Left kidney (tissue), 2 donors: ENCODE measurements around the gene RGS1. TPM values are rescaled to one million over a fixed set of nuclear protein-coding genes. Genes with fewer than 3 reads are reported as not detected.

ENCODE experiments used
- DNase-seq: peaks from one replicate; pipeline ENCODE4 v3.0.0-alpha.2; 2013
- polyA plus RNA-seq: library from polyadenylated mRNA; unstranded; fragments of 120-200 nt; gene quantifications from one replicate; pipeline ENCODE4 v1.2.1, GENCODE V29; 2013; ENCODE audit not compliant: insufficient read length

The RGS1 gene
- polyA plus RNA-seq, 1 donor, result 1.4 TPM

DNA sequence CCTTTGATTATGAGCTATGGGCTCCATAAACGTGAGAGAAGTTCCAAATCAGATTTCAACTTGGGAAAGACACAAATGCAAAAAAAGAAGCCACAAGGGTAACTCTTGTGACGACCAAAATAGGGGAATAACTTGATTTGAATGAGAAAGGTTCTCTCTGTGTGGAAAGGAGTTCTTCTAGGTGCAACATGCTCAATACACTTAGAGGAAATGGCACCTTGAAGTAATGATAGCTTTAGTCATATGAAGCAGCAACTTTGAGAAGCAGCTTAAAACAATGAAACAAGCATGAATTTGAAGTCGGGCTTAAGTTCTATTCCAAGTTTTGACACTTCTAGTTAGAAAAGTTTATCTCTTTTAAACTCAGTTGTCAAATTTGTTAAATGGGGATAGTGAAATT lies 21.8 kb upstream of the RGS1 start:
- no peak for DNase-seq

DNA sequence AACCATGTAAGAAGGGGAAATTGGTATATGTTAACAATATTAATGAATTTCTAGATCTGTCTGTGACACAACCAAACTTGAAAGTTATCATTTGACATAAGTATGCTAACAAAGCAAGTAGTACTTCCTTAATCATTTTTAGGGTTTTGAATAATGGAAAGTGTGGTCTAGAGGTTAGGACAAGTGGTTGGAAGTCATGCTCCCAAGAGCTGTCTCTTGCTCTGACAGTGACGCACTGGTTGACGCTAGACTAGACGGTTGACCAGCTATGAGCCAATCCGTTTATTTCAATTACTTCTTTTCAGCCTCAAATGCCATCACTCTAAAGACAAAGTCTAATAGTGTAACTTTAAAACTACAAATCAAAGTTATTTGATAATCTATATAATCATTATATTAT lies 20.7 kb upstream of the RGS1 start:
- no peak for DNase-seq

- no peak for DNase-seq
Measured at GRCh38 chr1:192555399-192555798, 20.2 kb upstream of the RGS1 start.

- DNase-seq, result no peak
Measured at GRCh38 chr1:192557841-192558595, 17.6 kb upstream of the RGS1 start.

DNA sequence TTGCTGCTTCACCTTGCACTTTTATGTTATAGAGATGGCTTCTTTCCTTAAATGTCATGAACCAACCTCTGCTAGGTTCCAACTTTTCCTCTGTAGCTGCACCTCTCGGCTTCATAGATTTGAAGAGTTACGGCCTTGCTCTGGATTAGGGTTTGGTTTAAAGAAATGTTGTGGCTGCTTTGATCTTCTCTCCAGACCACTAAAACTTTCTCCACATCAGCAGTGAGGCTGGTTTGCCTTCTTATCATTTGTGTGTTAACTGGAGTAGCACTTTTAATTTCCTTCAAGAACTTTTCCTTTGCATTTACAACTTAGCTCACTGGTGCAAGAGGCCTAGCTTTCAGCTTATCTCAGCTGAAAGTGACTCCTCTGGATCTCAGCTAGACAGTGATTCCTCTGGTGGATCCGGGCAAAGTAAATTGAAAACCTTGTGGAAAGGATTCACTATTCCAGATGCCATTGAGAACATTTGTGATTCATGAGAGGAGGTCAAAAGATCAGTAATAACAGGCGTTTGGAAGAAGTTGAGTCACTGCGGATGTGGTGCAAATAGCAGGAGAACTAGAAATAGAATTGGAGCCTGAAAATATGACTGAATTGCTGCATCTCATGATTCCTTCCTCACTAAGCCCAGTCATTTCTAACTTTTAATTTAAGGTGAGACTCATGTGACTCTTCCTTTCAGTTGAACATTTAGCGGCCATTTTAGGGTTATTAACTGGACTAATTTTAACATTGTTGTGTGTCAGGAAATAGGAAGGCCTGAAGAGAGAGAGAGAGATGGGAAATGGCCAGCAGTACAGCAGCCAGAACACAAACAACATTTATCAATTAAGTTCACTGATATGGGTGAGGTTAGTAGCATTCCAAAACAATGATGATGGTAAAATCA lies 16.2 kb upstream of the RGS1 start:
- DNase-seq, result no peak

DNA sequence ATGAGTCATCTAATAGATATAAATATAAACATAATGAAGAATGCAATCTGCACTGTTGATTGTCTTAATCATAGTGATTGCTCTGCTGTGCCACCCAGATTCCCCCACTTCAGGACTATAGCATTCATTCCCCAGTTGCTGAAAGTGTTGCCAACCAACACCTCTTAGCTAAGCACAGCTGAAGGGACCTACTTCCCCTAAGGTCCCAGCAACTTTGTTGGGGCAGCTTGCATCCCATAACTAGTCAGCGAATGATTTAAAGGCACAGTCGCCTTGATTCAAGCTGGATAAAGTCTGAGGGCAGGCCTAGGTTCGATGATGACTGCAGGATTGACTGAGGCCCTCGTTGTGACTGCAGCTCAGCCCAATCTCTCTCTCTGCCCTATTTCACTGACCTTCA lies 14.3 kb upstream of the RGS1 start:
- no peak for DNase-seq

GRCh38 chr1:192563129-192563528 lies 12.4 kb upstream of the RGS1 start:
- DNase-seq, result no peak

GRCh38 chr1:192564099-192564498 lies 11.5 kb upstream of the RGS1 start:
- no peak for DNase-seq

GRCh38 chr1:192565946-192566345 lies 9.6 kb upstream of the RGS1 start:
- DNase-seq, result no peak

DNA sequence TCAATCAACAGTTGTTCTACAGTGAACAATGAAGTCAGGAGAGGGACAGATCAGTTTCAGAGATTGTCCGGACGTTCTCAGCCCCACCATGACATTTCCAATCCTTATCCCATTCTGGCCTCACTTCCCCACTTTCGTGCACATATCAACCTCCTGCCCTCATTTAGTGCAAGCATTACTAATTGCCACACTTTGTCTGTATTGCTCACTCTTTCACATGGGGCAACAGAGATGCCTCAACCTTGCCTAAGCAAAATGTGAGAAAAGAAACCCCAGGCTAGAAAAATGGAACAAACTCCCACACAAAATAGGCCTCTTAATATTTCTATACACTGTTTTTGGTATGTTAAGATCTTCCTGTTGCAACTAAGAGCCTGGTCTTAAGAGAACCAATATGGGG lies 8.9 kb upstream of the RGS1 start:
- no peak for DNase-seq

- no peak for DNase-seq
Measured at GRCh38 chr1:192568063-192568462, 7.5 kb upstream of the RGS1 start.

DNA sequence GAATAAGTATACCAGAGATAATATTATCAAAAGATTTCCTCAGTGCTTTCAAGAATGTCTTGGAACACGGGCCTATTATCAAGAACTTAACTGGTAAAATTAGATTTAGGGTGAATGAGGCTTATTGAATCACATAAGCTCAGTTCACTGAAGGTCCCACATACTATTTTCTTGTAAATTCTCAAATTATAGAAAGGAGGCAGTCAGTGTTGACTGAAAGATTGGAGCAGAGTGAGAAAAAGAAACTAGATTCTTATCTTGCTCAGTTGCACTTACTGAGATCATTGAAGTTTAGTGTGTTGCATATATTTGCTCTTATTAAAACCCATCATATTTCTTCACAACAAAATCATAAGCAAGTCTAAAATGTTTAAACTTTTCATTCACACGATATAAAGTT lies 3.9 kb upstream of the RGS1 start:
- no peak for DNase-seq

DNA sequence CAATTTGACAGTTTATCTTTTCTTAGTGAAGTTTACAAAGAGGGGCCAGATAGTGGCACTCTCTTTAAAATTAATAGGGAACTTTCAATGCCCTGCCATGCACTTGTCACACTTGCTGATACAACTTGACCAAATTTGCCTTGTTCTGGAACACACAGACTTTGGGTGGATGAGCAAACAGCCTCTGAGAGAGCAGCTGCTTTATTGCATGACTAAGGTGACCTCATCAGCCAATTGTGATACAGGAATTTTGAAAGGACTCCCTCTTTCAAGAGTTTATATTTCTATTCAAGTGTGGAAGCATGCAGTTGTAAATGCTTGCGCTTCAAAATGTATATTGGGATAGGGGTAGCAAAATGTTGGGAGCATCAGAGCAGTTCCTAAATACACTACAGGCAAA lies 2.1 kb upstream of the RGS1 start:
- DNase-seq, result no peak

DNA sequence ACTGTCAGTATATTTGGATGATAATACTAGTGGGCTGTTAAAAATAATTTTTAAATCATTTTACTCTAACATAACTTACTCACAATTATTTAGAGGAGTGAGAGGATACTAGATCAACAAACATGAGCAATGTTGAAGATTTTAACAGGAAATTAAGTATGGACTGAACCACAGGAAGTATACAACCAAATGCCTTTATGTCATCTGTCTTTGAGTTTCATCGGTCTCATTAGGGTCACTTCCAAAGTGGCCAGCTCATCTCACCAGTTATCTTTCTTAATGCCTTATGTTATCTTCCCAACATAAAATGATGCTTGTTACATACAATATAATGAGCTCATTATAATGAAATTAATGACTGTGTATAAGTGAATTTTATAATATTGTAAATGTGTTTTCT lies 1.5 kb upstream of the RGS1 start:
- no peak for DNase-seq

GRCh38 chr1:192576190-192577144 lies 894 bp downstream of the RGS1 start:
- DNase-seq, result no peak

- no peak for DNase-seq
Measured at GRCh38 chr1:192577145-192578140, 1.9 kb downstream of the RGS1 start.

DNA sequence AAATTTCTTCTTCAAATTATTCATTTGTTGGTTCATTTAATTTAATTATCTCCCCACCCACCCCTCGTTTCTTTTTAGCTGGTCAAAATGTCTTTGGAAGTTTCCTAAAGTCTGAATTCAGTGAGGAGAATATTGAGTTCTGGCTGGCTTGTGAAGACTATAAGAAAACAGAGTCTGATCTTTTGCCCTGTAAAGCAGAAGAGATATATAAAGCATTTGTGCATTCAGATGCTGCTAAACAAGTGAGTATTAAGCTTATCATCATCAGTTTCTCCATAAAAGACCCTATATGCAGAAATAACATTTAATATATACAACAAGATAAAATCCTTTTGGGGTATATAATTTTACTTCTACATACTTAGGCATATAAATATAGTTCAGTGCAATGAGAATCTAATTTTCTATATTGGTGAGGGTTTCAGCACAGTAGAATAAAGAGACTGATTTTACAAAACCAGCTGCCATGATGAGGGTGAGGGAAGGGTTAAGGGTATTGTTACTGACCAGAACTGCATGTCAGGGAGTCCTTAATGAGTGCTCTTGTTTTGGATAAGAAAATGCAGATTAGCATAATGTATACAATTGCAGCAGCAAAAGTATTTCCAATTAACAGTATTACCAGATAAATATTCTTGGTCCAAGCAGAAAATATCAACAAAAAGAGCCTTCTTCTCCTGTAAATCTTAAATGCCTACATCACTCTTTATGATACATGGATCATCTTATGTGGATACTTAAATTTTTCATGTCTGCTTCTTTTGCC lies 2.8 kb downstream of the RGS1 start:
- DNase-seq, result no peak

GRCh38 chr1:192579010-192579738 lies 3.6 kb downstream of the RGS1 start:
- DNase-seq, result no peak

DNA sequence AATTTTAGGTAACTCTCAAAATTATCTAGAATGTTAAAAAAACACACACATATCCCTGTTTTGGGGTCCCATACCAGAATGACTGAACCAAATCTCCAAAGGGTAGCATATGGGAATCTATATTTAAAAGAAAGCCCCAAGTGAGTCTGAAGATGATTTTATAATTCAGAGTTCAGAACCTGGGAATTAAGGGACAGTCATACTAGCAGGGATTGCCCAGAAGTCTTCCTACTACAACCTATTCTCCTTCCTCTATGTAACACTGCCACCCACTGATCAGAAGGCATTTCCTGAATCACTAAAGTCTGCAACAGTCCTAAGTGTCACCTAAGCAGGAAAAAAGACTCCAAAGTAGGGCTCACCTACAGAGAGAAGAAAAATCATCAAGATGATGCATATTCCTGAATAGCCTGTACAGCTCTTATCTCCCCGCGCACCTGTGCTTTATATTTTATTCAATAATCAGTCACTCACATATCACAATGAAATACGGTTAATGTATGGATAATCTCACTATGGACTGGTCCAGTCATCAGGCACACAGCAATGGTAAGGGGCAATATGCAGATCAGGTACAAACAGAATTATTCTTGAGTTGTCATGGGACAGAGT lies 4.9 kb downstream of the RGS1 start:
- peak; percentile 18 for DNase-seq
